Measurements from ENCODE around the gene PTPRD. TPM values are rescaled to one million over a fixed set of nuclear protein-coding genes. Genes with fewer than 3 reads are reported as not detected.

PTPRD gene
- total RNA-seq, 1 donor from 2014 or later: 0.05 TPM

DNA sequence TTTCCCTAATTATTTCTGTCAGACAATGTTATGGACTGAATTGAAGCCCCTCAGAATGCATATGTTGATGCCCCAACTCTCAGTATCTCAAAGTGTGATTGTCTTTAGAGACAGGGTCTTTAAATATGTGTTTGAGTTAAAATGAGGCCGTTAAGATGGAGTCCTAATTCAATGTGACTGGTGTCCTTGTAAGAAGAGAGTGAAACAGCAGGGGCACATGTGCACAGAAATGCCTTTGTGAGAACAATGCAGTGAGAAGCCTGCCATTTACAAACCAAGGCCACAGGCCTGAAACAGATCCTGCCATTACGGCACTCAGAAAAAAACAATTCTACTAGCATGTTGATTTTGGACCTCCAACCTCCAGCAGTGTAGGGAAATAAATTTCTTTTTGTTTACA, 2330.3 kb downstream of the PTPRD start:
- no peak for DNase-seq (ENCODE audit: low spot score)
- H3K27ac Mint-ChIP-seq: no peak overlapping the region
- intact Hi-C loops (cut with micrococcal nuclease): no loop called here
- no peaks in the 10 kb centered on the region for H3K4me1 Mint-ChIP-seq (ENCODE audit: low read depth)
- no peaks in the 10 kb centered on the region for H3K36me3 Mint-ChIP-seq (ENCODE audit: low read depth)
- no peaks in the 10 kb centered on the region for H3K9me3 Mint-ChIP-seq
- H3K4me3 Mint-ChIP-seq: no peak overlapping the region
- no peaks in the 10 kb centered on the region for H3K27me3 Mint-ChIP-seq (ENCODE audit: insufficient read depth)

DNA sequence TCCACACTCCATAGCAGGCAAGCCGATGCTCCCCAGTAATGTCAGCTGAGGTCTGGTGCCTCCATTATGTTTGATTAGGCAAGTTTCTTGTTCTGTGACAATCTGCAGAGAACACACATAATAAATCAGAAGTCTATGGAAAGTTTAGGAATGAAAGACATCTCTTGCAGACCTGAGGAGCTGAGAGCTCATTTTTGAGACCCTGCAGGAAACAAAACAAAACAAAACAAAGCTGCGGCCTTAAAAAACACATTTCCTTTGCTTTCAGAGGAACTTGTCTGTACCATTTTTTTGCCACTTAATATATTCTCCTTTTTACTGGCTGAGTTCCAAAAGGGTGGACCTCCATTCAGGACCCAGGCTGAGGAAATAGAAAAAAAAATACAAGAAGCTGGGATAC, 2332.0 kb downstream of the PTPRD start:
- Mint-ChIP-seq H3K36me3 (ENCODE audit: low read depth) (no peaks in the 10 kb centered on the region), H3K9me3 (peaks cover 3% of the 10 kb centered on the region), H3K27ac (no peak overlapping the region), H3K27me3 (ENCODE audit: insufficient read depth) (no peaks in the 10 kb centered on the region), H3K4me1 (ENCODE audit: low read depth) (no peaks in the 10 kb centered on the region), H3K4me3 (no peak overlapping the region)
- intact Hi-C loops (cut with micrococcal nuclease): no loop called here
- DNase-seq (ENCODE audit: low spot score): no peak

DNA sequence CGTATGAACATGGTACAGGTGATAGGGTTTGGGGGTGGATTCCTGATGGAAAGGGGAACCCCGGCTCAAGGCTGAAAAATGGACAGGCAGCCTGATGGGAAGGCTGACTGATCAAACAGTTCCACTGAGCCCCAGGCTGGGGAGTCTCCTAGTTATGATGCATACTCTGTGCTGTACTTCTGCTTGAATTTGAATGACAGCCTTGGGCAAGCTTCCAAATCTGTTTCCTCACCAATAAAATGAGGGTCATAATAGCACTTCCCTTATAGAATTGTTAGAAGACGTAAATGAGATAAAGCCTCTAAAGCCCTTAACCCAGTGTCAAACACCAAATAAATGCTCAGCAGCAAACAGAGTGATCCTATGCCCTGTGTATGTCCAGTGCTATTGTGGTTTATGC, 2334.8 kb downstream of the PTPRD start:
- no peaks in the 10 kb centered on the region for H3K4me1 Mint-ChIP-seq (ENCODE audit: low read depth)
- DNase-seq (ENCODE audit: low spot score): no peak
- H3K36me3 Mint-ChIP-seq (ENCODE audit: low read depth): no peaks in the 10 kb centered on the region
- no peak overlapping the region for H3K27ac Mint-ChIP-seq
- peaks cover 3% of the 10 kb centered on the region for H3K9me3 Mint-ChIP-seq
- H3K27me3 Mint-ChIP-seq (ENCODE audit: insufficient read depth): no peaks in the 10 kb centered on the region
- H3K4me3 Mint-ChIP-seq: no peak overlapping the region
- intact Hi-C loops (cut with micrococcal nuclease): no loop called here

DNA sequence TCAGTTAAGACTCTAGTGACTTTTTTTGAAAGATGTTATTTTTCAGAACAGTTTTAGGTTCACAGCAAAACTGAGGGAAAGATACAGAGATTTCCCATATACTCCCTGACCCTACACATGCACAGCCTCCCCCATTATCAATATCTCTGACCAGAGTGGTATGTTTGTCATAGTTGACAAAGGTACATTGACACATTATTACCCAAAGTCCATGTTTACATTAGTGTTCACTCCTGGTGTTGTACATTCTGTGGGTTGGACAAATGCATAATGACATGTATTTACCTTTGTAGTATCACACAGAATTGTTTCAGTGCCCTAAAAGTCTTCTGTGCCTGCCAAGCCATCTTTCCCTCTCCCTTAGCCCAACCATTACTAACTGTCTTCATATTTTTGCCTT, 2342.6 kb downstream of the PTPRD start:
- DNase-seq (ENCODE audit: low spot score): no peak
- intact Hi-C loops (cut with micrococcal nuclease): no loop called here
- Mint-ChIP-seq H3K36me3 (ENCODE audit: low read depth) (no peaks in the 10 kb centered on the region), H3K4me1 (ENCODE audit: low read depth) (no peaks in the 10 kb centered on the region), H3K9me3 (no peaks in the 10 kb centered on the region), H3K27me3 (ENCODE audit: insufficient read depth) (no peaks in the 10 kb centered on the region), H3K27ac (no peak overlapping the region), H3K4me3 (no peak overlapping the region)

DNA sequence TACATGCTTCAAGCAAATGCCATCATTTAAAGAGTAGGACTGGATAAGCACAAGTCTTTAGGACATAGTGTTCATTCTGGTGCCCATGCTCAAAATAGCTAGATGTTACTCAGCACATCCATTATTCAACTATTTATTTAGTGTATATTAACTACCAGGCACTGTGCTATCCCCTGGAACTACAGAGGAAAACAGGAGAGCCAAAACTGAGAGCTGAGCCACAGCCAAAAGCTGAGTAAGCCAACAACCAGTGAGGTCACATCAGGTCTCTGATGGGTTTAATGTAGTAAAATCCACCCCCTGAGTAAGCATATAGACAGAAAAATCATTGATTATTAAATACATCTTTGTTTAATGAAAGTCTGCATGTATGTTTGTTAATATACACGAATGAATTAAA, 2343.9 kb downstream of the PTPRD start:
- no peak overlapping the region for H3K4me3 Mint-ChIP-seq
- H3K36me3 Mint-ChIP-seq (ENCODE audit: low read depth): no peaks in the 10 kb centered on the region
- H3K27ac Mint-ChIP-seq: no peak overlapping the region
- intact Hi-C loops (cut with micrococcal nuclease): no loop called here
- no peak for DNase-seq (ENCODE audit: low spot score)
- no peaks in the 10 kb centered on the region for H3K4me1 Mint-ChIP-seq (ENCODE audit: low read depth)
- no peaks in the 10 kb centered on the region for H3K27me3 Mint-ChIP-seq (ENCODE audit: insufficient read depth)
- no peaks in the 10 kb centered on the region for H3K9me3 Mint-ChIP-seq

DNA sequence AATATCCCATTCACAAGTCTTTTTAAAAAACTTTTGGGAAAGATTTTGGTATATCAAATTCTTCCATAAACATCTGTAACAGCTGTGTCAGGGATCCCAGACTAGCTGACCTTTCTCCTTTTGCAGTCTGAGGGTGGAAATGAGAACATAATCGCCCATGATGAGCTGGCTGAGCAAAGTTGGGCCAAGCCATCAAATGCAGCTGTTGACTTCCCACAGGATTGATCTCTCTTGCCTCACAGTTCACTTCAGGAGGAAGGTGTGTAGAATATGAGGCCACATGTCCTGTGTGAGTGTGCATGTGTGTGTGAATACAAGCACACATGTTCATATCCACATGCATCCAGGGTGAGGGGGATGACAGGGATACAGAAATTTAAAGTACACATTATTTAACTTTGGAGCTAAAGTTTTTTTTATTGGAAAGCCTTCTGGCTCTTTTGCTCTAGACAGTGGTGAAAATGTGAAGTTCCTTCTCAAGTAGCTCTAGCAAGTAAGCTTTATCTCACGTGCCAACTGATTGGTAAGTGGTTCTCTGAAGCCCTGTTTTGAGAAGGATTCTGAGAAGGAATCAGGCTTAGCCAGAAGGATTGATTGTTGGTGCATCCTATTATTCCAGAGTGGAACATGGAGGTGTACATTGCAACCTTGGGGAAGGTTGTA, 2344.5 kb downstream of the PTPRD start:
- Mint-ChIP-seq H3K4me1 (ENCODE audit: low read depth) (no peaks in the 10 kb centered on the region), H3K4me3 (no peak overlapping the region), H3K9me3 (no peaks in the 10 kb centered on the region), H3K36me3 (ENCODE audit: low read depth) (no peaks in the 10 kb centered on the region), H3K27ac (no peak overlapping the region), H3K27me3 (ENCODE audit: insufficient read depth) (no peaks in the 10 kb centered on the region)
- intact Hi-C loops (cut with micrococcal nuclease): no loop called here
- DNase-seq (ENCODE audit: low spot score): no peak

DNA sequence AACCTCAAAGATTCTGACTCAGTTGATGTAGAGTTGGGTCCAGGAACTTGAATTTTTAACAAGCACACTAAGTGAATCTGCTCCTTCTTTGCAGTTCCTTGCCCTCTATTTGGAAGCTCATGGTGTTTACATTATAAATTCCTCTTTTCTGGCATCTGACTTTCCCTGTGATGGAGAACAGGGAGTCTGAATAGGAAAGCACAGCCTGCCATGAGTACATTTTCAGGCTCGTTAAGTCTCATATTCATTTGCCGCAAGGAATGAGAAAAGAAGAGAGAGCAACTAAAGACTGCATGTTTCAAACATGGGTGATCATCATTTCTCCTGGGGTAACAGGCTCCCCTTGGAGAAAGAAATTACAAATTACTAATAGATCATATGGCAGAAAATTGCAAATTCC, 2345.2 kb downstream of the PTPRD start:
- H3K27me3 Mint-ChIP-seq (ENCODE audit: insufficient read depth): no peaks in the 10 kb centered on the region
- intact Hi-C loops (cut with micrococcal nuclease): no loop called here

DNA sequence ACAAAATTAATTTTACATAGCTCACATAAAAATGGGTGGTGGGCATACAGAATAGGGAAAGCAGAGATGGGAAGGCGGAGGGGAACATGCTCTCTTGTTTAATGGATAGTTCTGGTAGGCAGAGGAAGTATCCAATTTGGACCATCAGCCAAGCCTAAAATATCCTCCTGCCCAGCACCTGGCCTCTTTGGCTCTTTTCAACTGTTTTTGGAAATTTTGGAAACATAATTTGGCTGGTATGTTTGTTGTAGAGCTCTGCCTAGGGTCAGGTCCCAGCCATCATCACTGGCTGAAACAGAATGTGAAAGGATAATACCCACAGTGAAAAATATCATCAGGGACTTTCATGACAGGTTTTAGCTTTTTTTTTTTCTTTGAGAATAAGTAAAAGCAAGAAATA, 2345.9 kb downstream of the PTPRD start:
- no peaks in the 10 kb centered on the region for H3K9me3 Mint-ChIP-seq
- no peak overlapping the region for H3K27ac Mint-ChIP-seq
- H3K36me3 Mint-ChIP-seq (ENCODE audit: low read depth): no peaks in the 10 kb centered on the region
- intact Hi-C loops (cut with micrococcal nuclease): no loop called here
- no peak for DNase-seq (ENCODE audit: low spot score)
- no peaks in the 10 kb centered on the region for H3K4me1 Mint-ChIP-seq (ENCODE audit: low read depth)
- H3K27me3 Mint-ChIP-seq (ENCODE audit: insufficient read depth): no peaks in the 10 kb centered on the region
- no peak overlapping the region for H3K4me3 Mint-ChIP-seq

More for the DNA sequence above, 2345.2 kb downstream of the PTPRD start:
- Mint-ChIP-seq H3K9me3 (no peaks in the 10 kb centered on the region), H3K4me3 (no peak overlapping the region), H3K4me1 (ENCODE audit: low read depth) (no peaks in the 10 kb centered on the region), H3K27ac (no peak overlapping the region), H3K36me3 (ENCODE audit: low read depth) (no peaks in the 10 kb centered on the region)
- DNase-seq (ENCODE audit: low spot score): no peak

DNA sequence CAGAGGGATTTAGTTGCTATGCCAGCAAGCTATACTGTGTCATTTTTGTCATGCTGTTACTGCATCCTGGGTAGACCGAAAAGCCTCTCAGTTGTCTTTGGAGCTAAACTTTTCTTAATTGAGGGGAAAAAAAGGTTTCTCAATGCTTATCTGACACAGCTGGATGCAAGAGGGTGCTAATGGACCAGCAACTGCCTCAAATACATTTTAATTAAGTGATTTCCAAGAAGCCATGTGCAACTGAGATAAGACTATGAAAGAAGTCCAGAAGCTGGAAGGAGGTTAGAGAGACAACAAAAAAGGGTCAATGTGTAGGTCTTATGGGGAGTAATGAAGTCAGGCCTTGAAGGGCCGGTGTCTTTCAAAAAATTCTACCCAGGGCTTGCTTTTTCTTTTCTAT, 2347.5 kb downstream of the PTPRD start:
- intact Hi-C loops (cut with micrococcal nuclease): no loop called here
- no peaks in the 10 kb centered on the region for H3K27me3 Mint-ChIP-seq (ENCODE audit: insufficient read depth)

More for the DNA sequence above, 2347.5 kb downstream of the PTPRD start:
- Mint-ChIP-seq H3K27ac (no peak overlapping the region), H3K9me3 (no peaks in the 10 kb centered on the region), H3K4me1 (ENCODE audit: low read depth) (no peaks in the 10 kb centered on the region), H3K4me3 (no peak overlapping the region), H3K36me3 (ENCODE audit: low read depth) (no peaks in the 10 kb centered on the region)
- DNase-seq (ENCODE audit: low spot score): no peak
